Endothelial cell of umbilical vein (primary cell): ENCODE measurements around the gene MAP1B. TPM values are rescaled to one million over a fixed set of nuclear protein-coding genes. Genes with fewer than 3 reads are reported as not detected.

Experiments
- BruUV-seq: library from RNA; stranded (reverse); fragments of 400-500 nt; replicated peaks from 2 replicates; lab custom pipeline; 2021; lab: Mats Ljungman, UMichigan
- CTCF ChIA-PET: fragments of 300-600, 350-600 bp; sonication (Branson Sonifier 250); formaldehyde crosslinking; loops from one replicate; lab custom pipeline; 2021; ENCODE audit warnings: antibody characterized with exemption, inconsistent platforms; lab: Charles Lee
- POLR2A ChIA-PET: fragments of 300-600, 350-600 bp; sonication (Branson Sonifier 250); formaldehyde crosslinking; loops from one replicate; lab custom pipeline; 2021; ENCODE audit warnings: antibody characterized with exemption, inconsistent platforms; lab: Charles Lee
- DNase-seq: peaks from one replicate; pipeline ENCODE4 v3.0.0-alpha.2; 2011; ENCODE audit warnings: low read depth, low spot score
- FAIRE-seq: peaks from 2 replicates; lab custom pipeline; 2011; peaks lifted over from hg19 to GRCh38; lab: Jason Lieb, UNC
- H2AFZ ChIP-seq: 2 replicates; pipeline ENCODE4 v1.6.0; 2012; ENCODE audit warnings: low read depth, low read length, control low read depth, inconsistent platforms
- H3K27ac ChIP-seq: 2 replicates; pipeline ENCODE4 v1.5.1; 2011; ENCODE audit warnings: low read depth, mild to moderate bottlenecking, control low read depth, low read length, moderate library complexity; ENCODE audit not compliant: insufficient read depth
- H3K27me3 ChIP-seq, 2 experiments: 2 replicates each; pipeline versions ENCODE4 v1.6.0 to v1.6.1; 2011; ENCODE audit warnings: low read length in 2 of 2, mixed read lengths in 1 of 2; ENCODE audit not compliant: control insufficient read depth in 2 of 2, insufficient read depth in 2 of 2
- H3K36me3 ChIP-seq, 2 experiments: 2 replicates in 1 of 2; 3 replicates in 1 of 2; pipeline ENCODE4 v1.5.1; 2011; ENCODE audit warnings: low read length in 2 of 2, mild to moderate bottlenecking in 1 of 2, moderate library complexity in 1 of 2; ENCODE audit not compliant: control insufficient read depth in 2 of 2, insufficient read depth in 2 of 2; ENCODE audit errors: extremely low read depth in 1 of 2
- H3K4me1 ChIP-seq: 3 replicates; pipeline ENCODE4 v1.5.1; 2011; ENCODE audit warnings: mild to moderate bottlenecking, low read length; ENCODE audit not compliant: control insufficient read depth, insufficient read depth; ENCODE audit errors: extremely low read depth
- H3K4me2 ChIP-seq: 2 replicates; pipeline ENCODE4 v1.6.1; 2011; ENCODE audit warnings: low read length, control low read depth, mixed read lengths; ENCODE audit not compliant: insufficient read depth
- H3K4me3 ChIP-seq, 3 experiments: fragments of 200-600 bp in 1 of 3; sonication (generic), shearing (Covaris generic) in 1 of 3; replicated peaks in 1 of 3; 2 replicates each; pipeline ENCODE4 v1.5.1; 2011 to 2016; ENCODE audit warnings: control low read depth in 3 of 3, low read length in 3 of 3, mild to moderate bottlenecking in 2 of 3, inconsistent platforms in 1 of 3, low read depth in 1 of 3, moderate library complexity in 1 of 3; ENCODE audit not compliant: insufficient read depth in 1 of 3
- H3K79me2 ChIP-seq: 2 replicates; pipeline ENCODE4 v1.6.0; 2012; ENCODE audit warnings: low read length, inconsistent platforms; ENCODE audit not compliant: control insufficient read depth, insufficient read depth
- H3K9ac ChIP-seq: replicated peaks from 2 replicates; pipeline ENCODE3; 2011; ENCODE audit warnings: low read length, control low read depth; ENCODE audit not compliant: insufficient read depth; ENCODE audit errors: extremely low read depth
- H3K9me1 ChIP-seq: replicated peaks from 3 replicates; pipeline ENCODE4 v1.6.0; 2011; ENCODE audit warnings: mild to moderate bottlenecking, low read length; ENCODE audit not compliant: control insufficient read depth, insufficient read depth; ENCODE audit errors: extremely low read depth
- H3K9me3 ChIP-seq: replicated peaks from 2 replicates; pipeline ENCODE4 v1.5.1; 2012; ENCODE audit warnings: low read length, inconsistent platforms; ENCODE audit not compliant: control insufficient read depth, insufficient read depth
- H4K20me1 ChIP-seq: replicated peaks from 2 replicates; pipeline ENCODE3; 2011; ENCODE audit warnings: mild to moderate bottlenecking, low read length; ENCODE audit not compliant: control insufficient read depth, insufficient read depth; ENCODE audit errors: extremely low read depth
- EZH2 ChIP-seq: IDR thresholded peaks from 2 replicates; pipeline ENCODE4 v1.6.1; 2012; ENCODE audit warnings: borderline replicate concordance, low read depth, mild to moderate bottlenecking, moderate library complexity, low read length, inconsistent platforms; ENCODE audit not compliant: severe bottlenecking
- FOS ChIP-seq: IDR thresholded peaks from 2 replicates; pipeline ENCODE4 v1.6.1; 2011; ENCODE audit warnings: mild to moderate bottlenecking, low read length, moderate library complexity, borderline replicate concordance; ENCODE audit not compliant: insufficient read depth
- GATA2 ChIP-seq: IDR thresholded peaks from 2 replicates; pipeline ENCODE4 v1.7.0; 2011; ENCODE audit warnings: low read depth, mild to moderate bottlenecking, moderate library complexity, mixed read lengths, low read length; ENCODE audit not compliant: insufficient read length, insufficient read depth
- JUN ChIP-seq: IDR thresholded peaks from 2 replicates; pipeline ENCODE4 v1.6.1; 2011; ENCODE audit warnings: borderline replicate concordance, low read depth; ENCODE audit not compliant: insufficient read length, insufficient read depth
- MYC ChIP-seq: IDR thresholded peaks from one replicate; pipeline ENCODE4 v1.6.1; 2011; ENCODE audit warnings: mild to moderate bottlenecking, low read depth, low read length
- POLR2A ChIP-seq: IDR thresholded peaks from 2 replicates; pipeline ENCODE4 v1.6.1; 2012; ENCODE audit warnings: low read depth, mild to moderate bottlenecking, control low read depth, low read length
- POLR2AphosphoS5 ChIP-seq: IDR thresholded peaks from 2 replicates; pipeline ENCODE4 v1.6.1; 2012; ENCODE audit warnings: low read depth, mild to moderate bottlenecking, control low read depth, low read length, moderate library complexity; ENCODE audit not compliant: insufficient read depth
- dilution Hi-C: fragments of 300-500 bp; cut with MboI; formaldehyde crosslinking; loops from one replicate; pipeline ENCODE4 v1.15.0; 2019; ENCODE audit warnings: low sequenced_read_pairs; ENCODE audit not compliant: extremely low pct_ligation_motif_present
- intact Hi-C: fragments of 100-400 bp; cut with micrococcal nuclease; formaldehyde crosslinking; loops from one replicate; pipeline ENCODE4 v1.10.0; 2022
- polyA plus RNA-seq, 4 experiments: library from polyadenylated mRNA; depleted of rRNA in 3 of 4; stranded (reverse) in 3 of 4; unstranded in 1 of 4; fragments of >200 nt; gene quantifications; 2 replicates each; pipeline versions ENCODE4 v1.2.1 to v1.2.3, GENCODE V29; 2011 to 2012; ENCODE audit warnings: missing spikeins in 1 of 4
- total RNA-seq: library from RNA; stranded (reverse); gene quantifications from 2 replicates; pipeline ENCODE4 v1.2.3, GENCODE V29; 2021
- TF ChIP-seq, protein P1 (sequence below): IDR thresholded peaks from 2 replicates; pipeline ENCODE4 v1.6.1; 2011; ENCODE audit not compliant: insufficient read depth, insufficient read length
- TF ChIP-seq, protein P2 (sequence below), 2 donors: IDR thresholded peaks; 1 replicate in 1 of 2; 2 replicates in 1 of 2; pipeline ENCODE4 v1.5.1; 2011; ENCODE audit warnings: low read length in 2 of 2, mild to moderate bottlenecking in 2 of 2, moderate library complexity in 2 of 2, control low read depth in 1 of 2, inconsistent platforms in 1 of 2, low read depth in 1 of 2; ENCODE audit not compliant: insufficient read depth in 1 of 2; ENCODE audit errors: extremely low read depth in 1 of 2

Gene MAP1B
- total and polyA plus RNA-seq, 2 donors (not counting 3 experiments of a cell fraction or from before 2014, with no cell fraction given), result 55.9 to 263 TPM

DNA sequence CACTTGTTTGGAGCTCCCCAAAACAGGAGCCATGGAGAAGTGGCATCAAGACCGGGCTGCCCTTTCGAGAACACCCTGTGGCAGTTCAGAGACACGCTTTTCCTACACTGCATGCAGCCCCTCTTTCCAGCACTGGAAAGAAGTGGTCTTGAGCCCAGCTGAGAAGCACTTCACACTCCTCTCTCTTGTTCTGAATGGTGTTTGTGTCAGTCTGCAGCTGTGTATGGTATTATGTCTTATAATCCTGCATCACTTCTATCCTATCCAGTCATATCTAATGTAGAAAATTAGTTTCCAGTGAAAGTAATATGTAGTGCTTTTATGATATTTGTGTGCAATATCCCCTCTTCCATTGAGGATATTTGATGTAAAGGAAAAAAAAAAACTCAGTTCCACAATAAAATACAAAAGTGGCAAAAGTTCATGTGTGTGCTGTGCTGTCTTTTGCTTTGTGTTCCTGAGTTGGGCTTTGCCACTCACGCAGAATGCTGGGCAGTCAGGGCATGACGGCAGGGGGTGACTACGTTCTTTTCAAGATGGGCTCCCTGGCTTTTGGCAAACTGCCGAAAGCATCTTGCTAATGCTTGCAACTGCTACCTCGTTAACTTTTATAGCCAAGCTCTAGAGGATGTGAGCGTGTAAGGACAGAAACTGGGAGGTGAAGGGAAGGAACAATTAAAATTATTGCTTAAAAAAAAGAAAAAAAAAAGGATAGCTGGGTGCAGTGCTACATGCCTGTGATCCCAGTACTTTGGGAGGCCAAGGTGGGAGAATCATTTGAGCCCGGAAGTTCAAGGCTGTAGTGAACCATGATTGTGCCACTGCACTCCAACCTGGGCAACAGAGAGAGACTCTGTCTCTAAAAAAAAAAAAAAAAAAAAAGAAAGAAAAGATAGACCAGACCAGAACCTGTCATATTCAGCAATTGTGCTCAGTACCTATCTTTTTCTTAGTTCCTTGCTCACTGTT is 102.2 kb downstream of the MAP1B start:
- Histone ChIP-seq H4K20me1 (no peaks in the 10 kb centered on the region), H2AFZ (no peak overlapping the region), H3K4me3 (no peak overlapping the region), H3K79me2 (peaks cover 3% of the 10 kb centered on the region), H3K4me1 (peaks cover 38% of the 10 kb centered on the region), H3K27me3 (no peaks in the 10 kb centered on the region), H3K36me3 (peaks cover 13 to 24% of the 10 kb centered on the region in 2 experiments), H3K27ac (peak overlapping the region; percentile 97), H3K4me2 (no peak overlapping the region), H3K9me3 (no peaks in the 10 kb centered on the region), H3K9ac (no peak overlapping the region), H3K9me1 (no peaks in the 10 kb centered on the region)
- no peak for FAIRE-seq
- DNase-seq, result peak; percentile 40
- no TSS peak for BruUV-seq
- CTCF ChIA-PET, result interaction anchor here (0.6 to 3.9 kb wide), 10 partner anchors 8 to 568 kb away, joined by 3 to 35 read pairs (median 7); no protein-coding TSS in a partner anchor
- TF ChIP-seq, protein P1, sequence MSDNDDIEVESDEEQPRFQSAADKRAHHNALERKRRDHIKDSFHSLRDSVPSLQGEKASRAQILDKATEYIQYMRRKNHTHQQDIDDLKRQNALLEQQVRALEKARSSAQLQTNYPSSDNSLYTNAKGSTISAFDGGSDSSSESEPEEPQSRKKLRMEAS, result no peak
- TF ChIP-seq POLR2A (no peak), JUN (no peak), FOS (no peak), MYC (no peak), EZH2 (no peak), GATA2 (no peak), POLR2AphosphoS5 (no peak)
- TF ChIP-seq, protein P2, sequence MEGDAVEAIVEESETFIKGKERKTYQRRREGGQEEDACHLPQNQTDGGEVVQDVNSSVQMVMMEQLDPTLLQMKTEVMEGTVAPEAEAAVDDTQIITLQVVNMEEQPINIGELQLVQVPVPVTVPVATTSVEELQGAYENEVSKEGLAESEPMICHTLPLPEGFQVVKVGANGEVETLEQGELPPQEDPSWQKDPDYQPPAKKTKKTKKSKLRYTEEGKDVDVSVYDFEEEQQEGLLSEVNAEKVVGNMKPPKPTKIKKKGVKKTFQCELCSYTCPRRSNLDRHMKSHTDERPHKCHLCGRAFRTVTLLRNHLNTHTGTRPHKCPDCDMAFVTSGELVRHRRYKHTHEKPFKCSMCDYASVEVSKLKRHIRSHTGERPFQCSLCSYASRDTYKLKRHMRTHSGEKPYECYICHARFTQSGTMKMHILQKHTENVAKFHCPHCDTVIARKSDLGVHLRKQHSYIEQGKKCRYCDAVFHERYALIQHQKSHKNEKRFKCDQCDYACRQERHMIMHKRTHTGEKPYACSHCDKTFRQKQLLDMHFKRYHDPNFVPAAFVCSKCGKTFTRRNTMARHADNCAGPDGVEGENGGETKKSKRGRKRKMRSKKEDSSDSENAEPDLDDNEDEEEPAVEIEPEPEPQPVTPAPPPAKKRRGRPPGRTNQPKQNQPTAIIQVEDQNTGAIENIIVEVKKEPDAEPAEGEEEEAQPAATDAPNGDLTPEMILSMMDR (IDR thresholded peaks at IDR 0.05; ENCODE audit: extremely low read depth in 1 of 2, insufficient read depth in 1 of 2, low read depth in 1 of 2, low read length in 2 of 2), result no peak
- intact Hi-C loops (loop anchor here (2.0 kb wide), 2 partner anchors 37 to 59 kb away; no protein-coding TSS in a partner anchor), dilution Hi-C loops (no loop called here)
- POLR2A ChIA-PET, result interaction anchor here (0.7 to 0.9 kb wide), 3 partner anchors 21 to 99 kb away, joined by 3 to 4 read pairs (median 3); no protein-coding TSS in a partner anchor
